Neural progenitor cell (in vitro differentiated cells): ENCODE results near the gene PFDN1. TPM values are rescaled to one million over a fixed set of nuclear protein-coding genes. Genes with fewer than 3 reads are reported as not detected.

Source experiments
- DNase-seq: peaks from one replicate; pipeline ENCODE4 v3.0.0-alpha.2; 2016; ENCODE audit warnings: low spot score
- H2AFZ ChIP-seq: fragments of 200-600 bp; sonication (generic); replicated peaks from 2 replicates; pipeline ENCODE4 v1.6.1; 2016; ENCODE audit warnings: antibody characterized with exemption
- H3F3A ChIP-seq: fragments of 200-600 bp; sonication (generic); 2 replicates; pipeline ENCODE4 v1.6.1; 2016; ENCODE audit warnings: antibody characterized with exemption, low read depth
- H3K27ac ChIP-seq: fragments of 200-600 bp; sonication (generic); 2 replicates; pipeline ENCODE4 v1.5.1; 2016; ENCODE audit warnings: mild to moderate bottlenecking
- H3K27me3 ChIP-seq: fragments of 200-600 bp; sonication (generic); 2 replicates; pipeline ENCODE4 v1.6.1; 2016; ENCODE audit warnings: mild to moderate bottlenecking, moderate library complexity
- H3K36me3 ChIP-seq: fragments of 200-600 bp; sonication (generic); 2 replicates; pipeline ENCODE4 v1.5.1; 2016
- H3K4me1 ChIP-seq: fragments of 200-600 bp; sonication (generic); 2 replicates; pipeline ENCODE4 v1.6.1; 2016; ENCODE audit warnings: mixed run types
- H3K4me2 ChIP-seq: fragments of 200-600 bp; sonication (generic); 2 replicates; pipeline ENCODE4 v1.6.1; 2016
- H3K4me3 ChIP-seq: fragments of 200-600 bp; sonication (generic); 2 replicates; pipeline ENCODE4 v1.5.1; 2016
- H3K79me2 ChIP-seq: fragments of 200-600 bp; sonication (generic); 2 replicates; pipeline ENCODE4 v1.6.1; 2016; ENCODE audit warnings: low read depth
- H3K9ac ChIP-seq: fragments of 200-600 bp; sonication (generic); 2 replicates; pipeline ENCODE4 v1.6.1; 2016
- H3K9me3 ChIP-seq: fragments of 200-600 bp; sonication (generic); 2 replicates; pipeline ENCODE4 v1.5.1; 2016; ENCODE audit warnings: low read depth
- H4K20me1 ChIP-seq: fragments of 200-600 bp; sonication (generic); 2 replicates; pipeline ENCODE4 v1.6.1; 2016; ENCODE audit warnings: low read depth
- H3K27ac Mint-ChIP-seq: 3 replicates; pipeline ENCODE4 v1.8.0; 2021; ENCODE audit warnings: mixed read lengths
- H3K27me3 Mint-ChIP-seq: 2 replicates; pipeline ENCODE4 v1.8.0; 2022; ENCODE audit warnings: low read depth, mild to moderate bottlenecking, inconsistent platforms, moderate library complexity, mixed read lengths; ENCODE audit not compliant: insufficient read depth
- H3K36me3 Mint-ChIP-seq: 3 replicates; pipeline ENCODE4 v1.8.0; 2021; ENCODE audit warnings: mixed read lengths
- H3K4me1 Mint-ChIP-seq: 3 replicates; pipeline ENCODE4 v1.8.0; 2021; ENCODE audit warnings: mixed read lengths
- H3K4me3 Mint-ChIP-seq: 3 replicates; pipeline ENCODE4 v1.8.0; 2021; ENCODE audit warnings: mild to moderate bottlenecking, moderate library complexity, mixed read lengths
- H3K9me3 Mint-ChIP-seq: 3 replicates; pipeline ENCODE4 v1.8.0; 2020; ENCODE audit warnings: mixed read lengths
- CTCF ChIP-seq: fragments of 200-600 bp; sonication (generic); IDR thresholded peaks from 2 replicates; pipeline ENCODE4 v1.5.1; 2017; ENCODE audit warnings: antibody characterized with exemption, mild to moderate bottlenecking
- EZH2 ChIP-seq: fragments of 200-600 bp; sonication (generic); IDR thresholded peaks from 2 replicates; pipeline ENCODE4 v1.6.1; 2017; ENCODE audit warnings: antibody characterized with exemption, mild to moderate bottlenecking, moderate library complexity
- EZH2phosphoT487 ChIP-seq: fragments of 200-600 bp; sonication (generic); IDR thresholded peaks from 2 replicates; pipeline ENCODE4 v1.6.1; 2017; ENCODE audit warnings: antibody characterized with exemption
- total RNA-seq: library from RNA; depleted of rRNA; stranded (reverse); fragments of >200 nt; gene quantifications from 2 replicates; pipeline ENCODE4 v1.2.3, GENCODE V29; 2015; ENCODE audit warnings: low replicate concordance

PFDN1 gene
- total RNA-seq, 1 donor from 2014 or later, result 79.8 TPM

- DNase-seq, result peak; percentile 33
- H3K27ac Mint-ChIP-seq, result peak overlapping the region; percentile 94
Measured at GRCh38 chr5:140322751-140323731, 20.1 kb upstream of the PFDN1 start.

GRCh38 chr5:140321796-140322195 is 18.9 kb upstream of the PFDN1 start:
- no peak overlapping the region for H3K9ac ChIP-seq
- Mint-ChIP-seq H3K27ac (peak overlapping the region; percentile 68), H3K27me3 (peaks cover 5% of the 10 kb centered on the region), H3K4me3 (no peak overlapping the region), H3K4me1 (peaks cover 27% of the 10 kb centered on the region), H3K36me3 (no peaks in the 10 kb centered on the region), H3K9me3 (peaks cover 4% of the 10 kb centered on the region)
- no peak overlapping the region for H2AFZ ChIP-seq
- H3F3A ChIP-seq, result no peaks in the 10 kb centered on the region
- no peaks in the 10 kb centered on the region for H3K9me3 ChIP-seq
- no peaks in the 10 kb centered on the region for H3K4me1 ChIP-seq
- H3K79me2 ChIP-seq, result no peaks in the 10 kb centered on the region
- no peak overlapping the region for H3K27ac ChIP-seq
- H3K36me3 ChIP-seq, result no peaks in the 10 kb centered on the region
- H3K4me2 ChIP-seq, result no peak overlapping the region
- no peaks in the 10 kb centered on the region for H3K27me3 ChIP-seq
- H3K4me3 ChIP-seq, result no peak overlapping the region
- DNase-seq, result no peak
- H4K20me1 ChIP-seq, result no peaks in the 10 kb centered on the region
- TF ChIP-seq EZH2 (no peak), EZH2phosphoT487 (no peak), CTCF (no peak)

More at GRCh38 chr5:140322751-140323731, 20.1 kb upstream of the PFDN1 start:
- Histone ChIP-seq H2AFZ (peak overlapping the region; percentile 12), H3K9me3 (no peaks in the 10 kb centered on the region), H3K4me3 (no peak overlapping the region), H3K4me2 (no peak overlapping the region), H4K20me1 (no peaks in the 10 kb centered on the region), H3K27me3 (no peaks in the 10 kb centered on the region), H3K4me1 (peaks cover 9% of the 10 kb centered on the region), H3K36me3 (no peaks in the 10 kb centered on the region), H3K79me2 (no peaks in the 10 kb centered on the region), H3K27ac (no peak overlapping the region), H3F3A (no peaks in the 10 kb centered on the region), H3K9ac (no peak overlapping the region)
- Mint-ChIP-seq H3K27me3 (peaks cover 5% of the 10 kb centered on the region), H3K36me3 (no peaks in the 10 kb centered on the region), H3K4me1 (peaks cover 38% of the 10 kb centered on the region), H3K9me3 (peaks cover 4% of the 10 kb centered on the region), H3K4me3 (peak overlapping the region; percentile 43)
- no peak for TF ChIP-seq EZH2phosphoT487
- TF ChIP-seq CTCF, result no peak
- no peak for TF ChIP-seq EZH2

- H3K79me2 ChIP-seq, result no peaks in the 10 kb centered on the region
- no peak overlapping the region for H2AFZ ChIP-seq
Measured at GRCh38 chr5:140319833-140320232, 16.9 kb upstream of the PFDN1 start.

More at GRCh38 chr5:140319833-140320232, 16.9 kb upstream of the PFDN1 start:
- Histone ChIP-seq H3K27ac (no peak overlapping the region), H3K4me3 (no peak overlapping the region), H3K36me3 (no peaks in the 10 kb centered on the region), H3F3A (no peaks in the 10 kb centered on the region), H3K27me3 (no peaks in the 10 kb centered on the region), H3K4me2 (no peak overlapping the region), H3K4me1 (no peaks in the 10 kb centered on the region), H4K20me1 (no peaks in the 10 kb centered on the region), H3K9ac (no peak overlapping the region), H3K9me3 (no peaks in the 10 kb centered on the region)
- Mint-ChIP-seq H3K27me3 (no peaks in the 10 kb centered on the region), H3K27ac (no peak overlapping the region), H3K36me3 (no peaks in the 10 kb centered on the region), H3K4me3 (no peak overlapping the region), H3K9me3 (peaks cover 4% of the 10 kb centered on the region), H3K4me1 (peaks cover 26% of the 10 kb centered on the region)
- no peak for TF ChIP-seq CTCF
- no peak for TF ChIP-seq EZH2phosphoT487
- TF ChIP-seq EZH2, result no peak
- no peak for DNase-seq
